ENCODE results near the gene NFIA. TPM values are rescaled to one million over a fixed set of nuclear protein-coding genes. Genes with fewer than 3 reads are reported as not detected.

Gene NFIA
- total RNA-seq, 2 donors from 2014 or later: 0.88 to 3.1 TPM

DNA sequence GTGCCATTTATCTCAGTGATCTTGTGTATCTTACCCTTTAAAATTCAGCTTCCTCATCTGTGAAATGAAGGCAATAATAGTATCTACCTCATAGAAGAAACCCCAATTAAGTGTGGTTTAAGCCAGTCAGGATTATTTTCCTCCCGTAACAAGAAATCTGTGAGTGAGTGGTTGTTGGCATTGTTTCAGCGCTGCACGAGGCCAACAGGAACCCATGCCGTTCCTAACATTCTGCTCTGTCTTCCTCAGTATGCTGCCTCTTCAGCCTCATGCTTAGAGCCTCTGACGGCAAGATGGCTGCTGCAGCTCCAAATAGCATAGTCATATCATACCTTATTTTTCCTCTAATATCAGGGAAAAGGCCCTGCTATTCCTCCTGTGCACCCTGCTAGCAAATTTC lies 352.9 kb downstream of the NFIA start:
- ATAC-seq (no peak), DNase-seq (ENCODE audit: low spot score in 2 of 2) (no peak)
- no peaks in the 10 kb centered on the region for H3K36me3 Mint-ChIP-seq
- no peaks in the 10 kb centered on the region for H3K9me3 Mint-ChIP-seq
- H3K27ac Mint-ChIP-seq: no peak overlapping the region

DNA sequence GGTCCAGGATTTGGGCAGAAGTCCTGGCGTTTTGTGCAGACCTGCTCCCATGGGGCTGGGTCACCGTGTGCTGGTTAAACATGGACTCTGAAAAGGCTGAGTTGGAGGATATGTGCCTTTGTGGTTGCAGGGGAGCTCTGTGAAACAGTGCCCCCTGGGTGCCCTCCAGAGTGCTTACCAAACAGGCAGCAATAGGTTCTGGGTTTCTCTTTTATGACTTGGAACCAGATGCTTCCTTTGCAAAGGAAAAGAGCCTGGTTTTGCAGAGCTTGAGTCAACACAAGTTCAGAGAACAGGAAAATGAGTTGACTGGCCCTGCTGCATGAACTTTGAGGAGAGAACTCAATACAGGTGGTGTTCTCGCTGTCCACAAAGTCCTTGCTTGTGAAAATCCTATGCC lies 353.7 kb downstream of the NFIA start:
- DNase-seq (ENCODE audit: low spot score in 2 of 2) (no peak), ATAC-seq (no peak)
- no peak overlapping the region for H3K27ac Mint-ChIP-seq
- H3K36me3 Mint-ChIP-seq: no peaks in the 10 kb centered on the region
- no peaks in the 10 kb centered on the region for H3K9me3 Mint-ChIP-seq

DNA sequence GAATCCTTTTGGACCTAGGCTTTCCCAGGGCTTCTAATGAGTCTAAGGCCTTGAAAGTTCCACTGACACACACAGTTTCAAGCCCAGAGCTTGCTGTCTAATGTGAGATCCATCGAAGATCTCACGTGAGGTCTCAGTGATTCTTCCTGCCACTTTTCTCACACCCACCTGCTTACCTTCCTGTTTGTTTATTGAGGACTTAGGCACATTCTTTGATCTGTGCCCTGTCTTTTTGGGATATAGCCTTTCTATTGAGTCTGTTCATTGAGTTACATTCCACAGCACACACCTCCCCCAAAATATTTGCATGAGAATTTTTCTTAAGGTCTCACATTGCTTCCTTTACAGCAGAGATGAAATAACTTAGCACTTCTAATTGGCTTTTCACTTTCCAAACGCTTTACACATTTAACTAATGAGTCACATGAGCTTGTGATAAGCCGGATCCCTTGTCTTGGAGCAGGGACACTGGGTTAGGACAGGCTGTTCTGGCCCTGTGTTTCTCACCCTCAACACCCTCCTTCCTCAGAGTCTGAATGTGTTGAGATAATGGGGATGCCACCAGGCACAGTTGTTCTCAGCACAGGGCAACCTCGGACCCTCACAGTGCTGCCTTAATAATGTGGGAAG lies 354.2 kb downstream of the NFIA start:
- no peak for ATAC-seq
- H3K9me3 Mint-ChIP-seq: no peaks in the 10 kb centered on the region

DNA sequence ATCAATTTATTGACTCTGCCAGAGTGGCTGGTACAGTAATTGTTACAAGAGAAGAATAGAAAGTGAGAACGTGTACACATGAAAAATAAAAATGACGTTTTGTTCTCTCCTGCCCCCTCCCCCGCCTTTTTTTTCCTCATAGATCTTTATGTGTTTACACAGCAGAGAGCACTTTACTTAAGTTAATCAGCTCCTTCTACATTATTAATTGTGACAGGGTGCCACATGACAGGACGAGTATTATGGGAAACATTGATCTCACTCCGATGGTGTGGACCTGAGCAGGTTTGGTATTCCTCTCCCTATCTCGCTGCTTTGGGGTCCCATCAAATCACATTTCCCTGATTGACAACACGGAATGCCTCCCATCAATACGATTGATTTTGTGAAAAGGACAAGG lies 356.9 kb downstream of the NFIA start:
- no peaks in the 10 kb centered on the region for H3K36me3 Mint-ChIP-seq
- no peaks in the 10 kb centered on the region for H3K9me3 Mint-ChIP-seq
- ATAC-seq (no peak), DNase-seq (ENCODE audit: low spot score in 2 of 2) (no peak)
- H3K27ac Mint-ChIP-seq: no peak overlapping the region

More for the DNA sequence above, 354.2 kb downstream of the NFIA start:
- H3K27ac Mint-ChIP-seq: no peak overlapping the region
- DNase-seq (ENCODE audit: low spot score in 2 of 2): no peak
- H3K36me3 Mint-ChIP-seq: no peaks in the 10 kb centered on the region

DNA sequence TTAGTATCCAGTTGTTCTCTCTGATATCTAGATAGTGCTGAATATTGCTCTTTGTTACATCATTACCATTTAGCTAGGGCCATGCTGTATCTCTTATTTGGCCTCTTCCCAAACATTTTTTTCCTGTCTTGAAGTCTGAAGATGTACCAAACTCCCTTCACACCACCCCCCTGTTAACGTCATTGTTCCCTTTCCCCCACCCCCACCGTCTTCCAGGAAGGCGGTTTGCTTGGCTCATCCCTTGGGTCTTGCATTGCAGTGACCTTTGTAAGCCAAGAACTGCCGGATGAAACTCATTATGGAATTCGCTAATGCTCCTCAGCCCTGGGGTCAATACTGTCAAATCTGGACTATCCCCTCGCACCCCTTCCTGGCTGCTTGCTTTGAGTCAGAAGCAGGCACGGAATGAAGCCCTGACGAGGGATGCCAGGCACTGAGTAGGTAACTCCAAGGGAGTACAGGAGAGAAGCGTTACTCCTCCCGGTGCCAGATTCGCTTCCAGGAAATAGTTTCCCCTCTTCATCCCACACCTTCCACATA lies 359.4 kb downstream of the NFIA start:
- DNase-seq (ENCODE audit: low spot score in 2 of 2): no peak
- Mint-ChIP-seq H3K9me3 (no peaks in the 10 kb centered on the region), H3K27ac (no peak overlapping the region), H3K36me3 (no peaks in the 10 kb centered on the region)
- no peak for ATAC-seq

DNA sequence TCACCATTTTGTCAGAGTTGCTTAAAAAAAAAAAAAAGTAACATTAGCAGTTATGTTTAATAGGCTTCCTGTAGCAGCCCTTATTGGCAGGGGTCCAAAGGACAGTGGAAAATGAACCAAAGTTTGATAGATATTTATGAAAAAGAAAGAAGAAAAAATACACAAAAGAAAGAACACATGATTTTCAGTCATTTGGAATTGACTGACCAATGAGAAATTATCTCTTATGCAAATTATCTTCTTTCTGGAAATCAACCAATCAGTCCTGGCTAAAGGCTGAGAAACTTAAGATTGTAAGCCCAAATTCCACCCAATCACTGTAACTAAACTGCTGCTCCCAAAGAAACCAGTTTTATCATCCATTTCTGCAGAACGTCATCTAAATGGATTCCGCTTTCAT lies 360.2 kb downstream of the NFIA start:
- Mint-ChIP-seq H3K27ac (no peak overlapping the region), H3K9me3 (no peaks in the 10 kb centered on the region), H3K36me3 (no peaks in the 10 kb centered on the region)
- DNase-seq (ENCODE audit: low spot score in 2 of 2) (no peak), ATAC-seq (no peak)

DNA sequence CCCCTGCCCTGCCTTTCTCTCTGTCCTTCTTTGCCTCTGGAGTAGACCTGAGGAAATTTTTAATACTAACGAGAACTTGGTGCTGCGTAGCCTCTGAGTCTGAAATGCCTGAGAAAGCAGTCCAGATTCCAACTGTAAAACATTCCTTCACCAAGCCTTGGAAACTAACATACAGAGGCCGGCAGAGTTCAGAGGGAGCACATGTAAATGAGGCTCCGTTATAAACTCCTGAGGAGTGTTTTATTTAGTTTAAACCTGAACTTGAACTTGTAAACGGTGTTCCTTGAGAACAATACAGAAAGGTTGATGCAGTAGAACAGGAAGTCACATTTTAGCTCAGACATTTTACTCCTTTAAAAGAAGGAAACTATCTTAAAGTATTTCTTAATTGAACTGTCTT lies 361.9 kb downstream of the NFIA start:
- Mint-ChIP-seq H3K27ac (no peak overlapping the region), H3K36me3 (no peaks in the 10 kb centered on the region), H3K9me3 (no peaks in the 10 kb centered on the region)
- ATAC-seq (no peak), DNase-seq (ENCODE audit: low spot score in 2 of 2) (no peak)

DNA sequence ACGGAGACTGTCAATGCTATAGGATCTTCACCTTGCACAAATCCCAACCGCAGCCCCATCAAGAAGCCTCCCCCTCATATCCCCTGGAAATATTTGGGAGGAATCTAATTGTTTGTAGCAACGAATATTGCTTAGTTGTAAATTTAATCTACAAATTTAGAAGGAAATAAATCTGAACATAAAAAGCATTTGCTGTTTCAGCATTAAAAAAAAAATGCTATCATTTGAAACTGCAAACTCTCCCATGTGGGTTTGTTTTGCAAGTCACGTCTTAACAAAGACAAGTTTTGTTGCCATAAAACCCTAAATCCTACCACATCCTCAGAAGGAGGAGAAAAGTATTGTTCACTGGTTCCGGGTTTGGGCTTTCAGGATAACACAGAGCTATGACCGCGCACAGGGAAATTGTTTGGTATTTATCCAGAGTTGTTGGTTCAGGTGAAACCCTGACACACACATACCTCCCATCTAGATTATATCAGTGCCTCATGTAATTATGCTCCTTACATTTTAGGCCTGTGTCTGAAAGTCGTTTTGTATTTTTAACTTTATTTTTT lies 363.0 kb downstream of the NFIA start:
- Mint-ChIP-seq H3K9me3 (no peaks in the 10 kb centered on the region), H3K36me3 (no peaks in the 10 kb centered on the region), H3K27ac (no peak overlapping the region)
- ATAC-seq: no peak
- no peak for DNase-seq (ENCODE audit: low spot score in 2 of 2)

DNA sequence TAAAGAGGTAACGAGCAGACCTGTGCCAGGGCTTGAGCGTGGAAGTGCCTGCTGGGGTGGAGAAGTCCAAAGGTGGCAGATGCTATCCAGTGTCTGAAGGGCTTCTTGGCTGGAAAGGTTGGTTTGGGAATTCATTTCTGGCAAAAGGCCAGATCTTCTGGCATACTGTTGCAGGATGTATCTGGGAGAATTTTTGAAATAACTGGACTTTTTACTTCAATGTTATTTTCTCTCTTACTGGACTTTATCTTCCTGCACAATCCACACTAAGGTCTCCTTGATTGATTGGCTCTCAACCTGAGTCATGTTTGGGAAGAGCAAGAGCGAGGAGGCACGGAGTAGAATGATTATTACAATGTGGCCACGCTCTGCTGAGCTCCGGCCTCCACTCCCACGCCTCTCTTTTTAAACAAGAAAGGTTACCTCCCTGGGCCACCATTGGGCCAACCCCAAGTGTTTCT lies 364.2 kb downstream of the NFIA start:
- Mint-ChIP-seq H3K27ac (no peak overlapping the region), H3K9me3 (no peaks in the 10 kb centered on the region)
- no peak for ATAC-seq

DNA sequence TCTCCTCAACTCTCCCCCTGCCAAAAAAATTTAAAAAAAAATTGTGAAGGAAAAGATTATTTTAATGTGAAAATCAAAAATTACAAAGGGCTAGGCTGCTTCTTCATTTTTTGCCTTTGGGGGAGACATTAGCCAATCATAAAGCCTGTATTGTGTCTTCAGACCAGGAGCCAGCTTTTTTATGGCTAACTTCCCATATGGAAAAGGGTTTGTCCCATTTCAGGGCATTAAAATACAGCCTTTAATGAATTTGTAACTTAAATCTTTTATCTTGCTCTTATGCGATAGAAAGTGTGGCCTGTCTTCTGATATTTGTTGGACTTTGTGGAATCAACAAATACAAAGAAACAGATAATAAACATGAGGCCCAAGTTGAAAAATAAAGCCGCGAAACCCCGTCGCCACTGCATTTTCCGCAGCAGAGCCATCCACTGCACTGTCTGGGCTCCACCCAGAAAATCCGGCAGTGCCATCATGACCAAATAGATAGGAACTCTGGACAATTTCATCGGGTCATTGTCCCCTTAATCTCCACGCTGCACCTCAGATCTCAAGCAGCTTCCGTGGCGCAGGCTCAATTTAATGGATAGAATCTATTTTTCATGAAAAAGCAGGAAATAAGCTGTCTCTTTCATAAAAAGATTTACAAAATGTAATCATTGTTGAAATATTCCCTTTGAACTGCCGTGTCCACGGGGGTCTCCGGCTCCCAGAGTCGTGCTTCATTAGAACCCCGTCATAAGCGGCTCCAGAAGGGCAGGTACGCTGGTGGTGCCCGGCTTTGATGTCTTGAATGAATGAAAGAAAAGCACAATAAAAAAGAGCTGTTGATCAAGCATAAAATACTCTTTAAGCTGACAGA lies 365.0 kb downstream of the NFIA start:
- ATAC-seq: no peak
- Mint-ChIP-seq H3K36me3 (no peaks in the 10 kb centered on the region), H3K27ac (no peak overlapping the region), H3K9me3 (no peaks in the 10 kb centered on the region)
- DNase-seq (ENCODE audit: low spot score in 2 of 2): no peak

More for the DNA sequence above, 364.2 kb downstream of the NFIA start:
- DNase-seq (ENCODE audit: low spot score in 2 of 2): no peak
- no peaks in the 10 kb centered on the region for H3K36me3 Mint-ChIP-seq

DNA sequence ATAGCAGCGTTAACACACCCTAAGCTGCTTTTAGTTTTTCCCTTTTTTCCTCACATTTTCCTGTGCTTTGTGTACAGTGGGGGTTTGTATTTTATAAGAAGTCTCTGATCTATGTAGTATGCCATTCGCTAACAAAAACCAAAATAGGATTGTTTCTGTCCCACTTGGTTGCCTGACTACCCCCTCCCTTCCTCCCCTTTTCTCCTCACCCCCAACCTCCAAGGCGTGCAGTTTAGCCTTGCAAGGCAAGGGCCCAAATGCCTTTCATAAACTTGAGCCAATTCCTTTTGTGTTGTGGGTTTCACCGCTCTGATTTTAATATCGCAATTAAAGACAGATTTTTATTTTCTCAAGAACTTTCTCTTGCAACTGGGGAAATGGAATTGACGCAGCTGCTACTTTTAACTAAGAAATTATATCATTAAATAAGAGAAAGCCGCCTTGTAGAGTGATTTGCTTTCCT lies 365.6 kb downstream of the NFIA start:
- ATAC-seq: no peak

DNA sequence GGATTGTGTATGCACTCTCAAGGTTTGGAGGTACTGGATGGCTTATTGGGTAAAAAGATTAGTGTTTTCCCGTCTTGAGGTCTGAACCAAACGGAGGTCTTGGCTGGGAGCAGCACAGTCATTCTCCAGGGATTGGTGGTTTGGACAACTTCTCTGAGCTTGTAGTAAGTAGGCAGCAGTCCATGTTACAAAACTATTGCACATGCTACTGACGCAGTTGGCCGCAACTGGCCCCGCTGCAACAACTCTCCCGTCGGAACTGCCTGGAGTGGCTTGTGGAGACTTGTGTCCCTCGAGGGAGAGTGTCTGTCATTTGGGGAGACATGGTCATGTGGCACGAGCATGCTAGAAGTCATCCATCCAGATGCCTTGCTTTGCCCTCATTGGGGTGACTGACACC lies 366.6 kb downstream of the NFIA start:
- Mint-ChIP-seq H3K36me3 (no peaks in the 10 kb centered on the region), H3K9me3 (no peaks in the 10 kb centered on the region), H3K27ac (no peak overlapping the region)
- no peak for DNase-seq (ENCODE audit: low spot score in 2 of 2)
- ATAC-seq: no peak

More for the DNA sequence above, 365.6 kb downstream of the NFIA start:
- no peak for DNase-seq (ENCODE audit: low spot score in 2 of 2)
- Mint-ChIP-seq H3K27ac (no peak overlapping the region), H3K9me3 (no peaks in the 10 kb centered on the region), H3K36me3 (no peaks in the 10 kb centered on the region)

DNA sequence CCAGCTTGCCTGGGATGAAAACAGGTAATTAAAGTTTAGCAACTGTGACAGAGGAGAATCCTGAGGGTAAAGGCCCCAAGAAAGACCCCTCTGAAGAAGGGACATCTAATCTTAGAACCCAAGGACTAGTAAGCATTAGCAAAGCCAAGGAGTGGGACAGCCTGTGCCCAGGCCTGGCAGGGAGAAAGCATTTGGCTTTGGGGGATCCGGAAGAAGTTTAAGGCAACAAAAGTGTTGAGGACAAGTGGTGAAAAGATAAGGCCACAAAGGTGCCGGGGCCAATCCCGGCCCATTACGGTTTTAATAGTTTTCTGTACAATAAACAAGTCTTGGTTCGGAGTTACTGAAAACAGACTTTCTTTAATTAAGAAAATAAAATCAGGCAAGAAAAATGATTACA lies 367.0 kb downstream of the NFIA start:
- no peak for DNase-seq (ENCODE audit: low spot score in 2 of 2)
- Mint-ChIP-seq H3K36me3 (no peaks in the 10 kb centered on the region), H3K9me3 (no peaks in the 10 kb centered on the region), H3K27ac (no peak overlapping the region)
- no peak for ATAC-seq

DNA sequence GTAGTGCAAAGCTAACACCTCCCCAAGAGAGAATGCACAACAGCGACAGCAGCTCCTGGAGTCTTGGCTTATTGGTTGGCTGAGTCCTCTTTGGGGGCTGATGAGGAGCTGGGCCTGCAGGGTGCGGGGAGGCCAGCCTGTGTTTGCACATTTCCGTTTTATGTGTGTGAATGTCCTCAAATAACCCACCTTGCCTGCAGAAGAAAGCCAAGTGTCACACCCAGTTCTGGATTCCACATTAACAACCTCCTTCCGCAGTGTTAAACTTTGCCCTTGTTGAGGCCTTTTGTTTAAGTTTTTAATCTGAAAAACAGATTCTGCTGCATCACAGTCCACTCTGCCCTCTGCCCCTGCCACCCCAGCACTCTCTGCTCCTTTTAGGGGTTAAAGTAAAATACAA lies 368.1 kb downstream of the NFIA start:
- Mint-ChIP-seq H3K36me3 (no peaks in the 10 kb centered on the region), H3K27ac (no peak overlapping the region), H3K9me3 (no peaks in the 10 kb centered on the region)
- no peak for DNase-seq (ENCODE audit: low spot score in 2 of 2)
- no peak for ATAC-seq

DNA sequence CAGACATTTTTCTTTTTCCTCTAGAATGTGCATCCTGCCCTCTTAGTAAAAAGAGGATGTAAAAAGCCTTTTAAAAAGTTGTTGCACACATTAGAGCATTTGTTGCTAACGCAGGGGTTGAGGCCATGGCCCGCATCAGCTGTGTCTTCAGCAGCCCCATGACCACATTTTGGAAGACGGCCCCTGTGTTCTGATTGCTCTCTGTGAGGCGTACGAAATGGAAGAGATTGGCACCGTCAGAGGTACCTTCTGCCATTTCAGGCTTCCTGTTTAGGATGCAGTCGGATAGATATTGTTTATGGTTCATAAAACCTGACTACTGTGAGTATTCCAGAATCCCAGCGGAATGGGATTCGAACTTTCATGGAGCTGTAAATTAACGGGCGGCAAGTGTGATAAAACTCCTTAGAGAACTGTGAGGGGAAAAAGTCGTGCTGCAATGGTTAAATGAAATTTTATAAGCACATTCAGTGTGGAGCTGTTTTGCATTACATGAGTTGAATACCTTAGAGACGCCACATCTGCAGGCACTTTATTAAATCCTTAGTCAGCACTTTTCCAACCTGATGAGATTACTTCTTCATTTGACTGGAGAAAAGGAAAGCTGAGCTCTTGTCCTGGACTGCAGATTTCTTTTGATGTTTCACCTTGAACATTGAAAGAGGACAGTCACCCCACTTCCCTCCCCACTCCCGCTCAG lies 368.7 kb downstream of the NFIA start:
- DNase-seq (ENCODE audit: low spot score in 2 of 2) (no peak), ATAC-seq (no peak)
- Mint-ChIP-seq H3K9me3 (no peaks in the 10 kb centered on the region), H3K36me3 (no peaks in the 10 kb centered on the region), H3K27ac (no peak overlapping the region)

DNA sequence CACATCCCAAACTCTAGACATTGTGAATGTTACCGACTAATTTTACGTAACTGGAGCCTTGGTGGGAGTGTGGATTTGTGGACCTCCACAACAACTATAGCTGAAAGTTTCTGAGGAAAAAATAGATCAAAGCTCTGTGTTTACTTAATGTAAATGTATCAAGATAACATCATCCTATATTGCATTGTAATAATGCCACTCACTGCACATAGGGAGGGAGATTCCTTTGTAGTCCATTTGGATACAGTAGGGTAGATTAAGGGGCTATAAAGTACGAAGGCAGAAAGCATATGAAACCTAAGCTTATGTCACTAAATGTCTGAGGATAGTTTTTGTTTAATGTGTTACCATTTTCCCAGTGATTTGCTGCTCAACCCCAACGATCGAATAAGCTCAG lies 369.2 kb downstream of the NFIA start:
- H3K27ac Mint-ChIP-seq: no peak overlapping the region
- DNase-seq (ENCODE audit: low spot score in 2 of 2) (no peak), ATAC-seq (no peak)
- H3K36me3 Mint-ChIP-seq: no peaks in the 10 kb centered on the region
- H3K9me3 Mint-ChIP-seq: no peaks in the 10 kb centered on the region
